ENCODE data around the gene KAT8.

The KAT8 gene

GRCh38 chr16:31108794-31109558, 8.5 kb upstream of the KAT8 start:
- no peak for DNase-seq

- no peak for DNase-seq
Observed at GRCh38 chr16:31109622-31110021, 7.8 kb upstream of the KAT8 start.

GRCh38 chr16:31110106-31111034, 7.1 kb upstream of the KAT8 start:
- no peak for DNase-seq

- no peak for DNase-seq
Observed at GRCh38 chr16:31111881-31112466, 5.5 kb upstream of the KAT8 start.

- DNase-seq: no peak
Observed at GRCh38 chr16:31112711-31113110, 4.8 kb upstream of the KAT8 start.

- no peak for DNase-seq
Observed at GRCh38 chr16:31113121-31114120, 4.0 kb upstream of the KAT8 start.

- no peak for DNase-seq
Observed at GRCh38 chr16:31114468-31114867, 3.0 kb upstream of the KAT8 start.

- no peak for DNase-seq
Observed at GRCh38 chr16:31118223-31119155, 1.0 kb downstream of the KAT8 start.

GRCh38 chr16:31120129-31120528, 2.7 kb downstream of the KAT8 start:
- no peak for DNase-seq

- DNase-seq: no peak
Observed at GRCh38 chr16:31125844-31126243, 8.4 kb downstream of the KAT8 start.

- no peak for DNase-seq
Observed at GRCh38 chr16:31127182-31127581, 9.7 kb downstream of the KAT8 start.

GRCh38 chr16:31128711-31129567, 11.5 kb downstream of the KAT8 start:
- no peak for DNase-seq

- no peak for DNase-seq
Observed at GRCh38 chr16:31129568-31130335, 12.3 kb downstream of the KAT8 start.

- no peak for DNase-seq
Observed at GRCh38 chr16:31130336-31130891, 12.9 kb downstream of the KAT8 start.

- no peak for DNase-seq
Observed at GRCh38 chr16:31130899-31131298, 13.4 kb downstream of the KAT8 start.

GRCh38 chr16:31131416-31131815, 14.0 kb downstream of the KAT8 start:
- DNase-seq: no peak

GRCh38 chr16:31131841-31132271, 14.4 kb downstream of the KAT8 start:
- no peak for DNase-seq

- no peak for DNase-seq
Observed at GRCh38 chr16:31132303-31132979, 15.0 kb downstream of the KAT8 start.
